ENCODE data around the gene COL15A1.

COL15A1 gene

GRCh38 chr9:99056886-99057664, 113.4 kb downstream of the COL15A1 start:
- DNase-seq (ENCODE audit: low spot score): peak; percentile 46

- peak; percentile 71 for DNase-seq (ENCODE audit: low spot score)
Measured at GRCh38 chr9:99057665-99058625, 114.2 kb downstream of the COL15A1 start.

GRCh38 chr9:99058964-99059921, 115.5 kb downstream of the COL15A1 start:
- DNase-seq (ENCODE audit: low spot score): peak; percentile 26

- DNase-seq (ENCODE audit: low spot score): no peak
Measured at GRCh38 chr9:99060621-99061020, 116.9 kb downstream of the COL15A1 start.

- DNase-seq (ENCODE audit: low spot score): no peak
Measured at GRCh38 chr9:99062549-99062948, 118.8 kb downstream of the COL15A1 start.

GRCh38 chr9:99063522-99063921, 119.8 kb downstream of the COL15A1 start:
- DNase-seq (ENCODE audit: low spot score): no peak

- DNase-seq (ENCODE audit: low spot score): no peak
Measured at GRCh38 chr9:99066571-99066970, 122.9 kb downstream of the COL15A1 start.

- no peak for DNase-seq (ENCODE audit: low spot score)
Measured at GRCh38 chr9:99069075-99069474, 125.4 kb downstream of the COL15A1 start.

- DNase-seq (ENCODE audit: low spot score): no peak
Measured at GRCh38 chr9:99069546-99069945, 125.8 kb downstream of the COL15A1 start.

- DNase-seq (ENCODE audit: low spot score): no peak
Measured at GRCh38 chr9:99070681-99071080, 127.0 kb downstream of the COL15A1 start.

- no peak for DNase-seq (ENCODE audit: low spot score)
Measured at GRCh38 chr9:99071313-99072039, 127.8 kb downstream of the COL15A1 start.

GRCh38 chr9:99072040-99072394, 128.3 kb downstream of the COL15A1 start:
- no peak for DNase-seq (ENCODE audit: low spot score)

GRCh38 chr9:99073347-99073746, 129.6 kb downstream of the COL15A1 start:
- no peak for DNase-seq (ENCODE audit: low spot score)

GRCh38 chr9:99073985-99074901, 130.5 kb downstream of the COL15A1 start:
- no peak for DNase-seq (ENCODE audit: low spot score)

- DNase-seq (ENCODE audit: low spot score): no peak
Measured at GRCh38 chr9:99074902-99075245, 131.2 kb downstream of the COL15A1 start.

- DNase-seq (ENCODE audit: low spot score): no peak
Measured at GRCh38 chr9:99075246-99075912, 131.7 kb downstream of the COL15A1 start.

- DNase-seq (ENCODE audit: low spot score): no peak
Measured at GRCh38 chr9:99076030-99076429, 132.3 kb downstream of the COL15A1 start.

GRCh38 chr9:99076483-99077171, 132.9 kb downstream of the COL15A1 start:
- DNase-seq (ENCODE audit: low spot score): peak; percentile 47

- DNase-seq (ENCODE audit: low spot score): no peak
Measured at GRCh38 chr9:99078717-99079116, 135.0 kb downstream of the COL15A1 start.
